Erythroblast (primary cell): Measurements from ENCODE around the gene AOX1.

Experiments
- GATA1 ChIP-seq: IDR thresholded peaks from 2 replicates; pipeline ENCODE4 v1.6.1; 2011; ENCODE audit warnings: low read depth, mild to moderate bottlenecking, control low read depth, low read length, moderate library complexity
- POLR2A ChIP-seq: IDR thresholded peaks from 2 replicates; pipeline ENCODE4 v1.6.1; 2011; ENCODE audit warnings: mild to moderate bottlenecking, low read length

- TF ChIP-seq POLR2A (no peak), GATA1 (no peak)
These were observed 118.3 kb downstream of the AOX1 start for GRCh38 chr2:200703926-200704637.
